ENCODE results near the gene WNT10A.
"Not testable (repeated sequence)": the region's sequence is repeated elsewhere in the genome, so short reads cannot be mapped to it uniquely, and the experiment has no call there.

- TF ChIP-seq CTCF (IDR thresholded peaks at IDR 0.05 in 2 of 3, conservative IDR thresholded peaks at IDR 0.05 in 1 of 3; ENCODE audit: borderline replicate concordance in 1 of 3, insufficient read depth in 1 of 3, low read depth in 2 of 3, low read length in 2 of 3); ELF1 (IDR thresholded peaks at IDR 0.05; ENCODE audit: borderline replicate concordance, low read depth); ZFX (IDR thresholded peaks at IDR 0.05); POLR2A (IDR thresholded peaks at IDR 0.05; ENCODE audit: borderline replicate concordance, extremely low read depth, insufficient read depth, insufficient read length): not testable (repeated sequence)
Measured at GRCh38 chr2:218846963-218847362, 33.7 kb upstream of the WNT10A start.
